ENCODE results near the gene BAIAP2.
A peak's percentile ranks its signal among the peaks of the same experiment; 100 is the strongest.
"Not testable (repeated sequence)": the region's sequence is repeated elsewhere in the genome, so short reads cannot be mapped to it uniquely, and the experiment has no call there.

BAIAP2 gene

GRCh38 chr17:81143717-81144422 is 108.9 kb downstream of the BAIAP2 start:
- DNase-seq: no peak

DNA sequence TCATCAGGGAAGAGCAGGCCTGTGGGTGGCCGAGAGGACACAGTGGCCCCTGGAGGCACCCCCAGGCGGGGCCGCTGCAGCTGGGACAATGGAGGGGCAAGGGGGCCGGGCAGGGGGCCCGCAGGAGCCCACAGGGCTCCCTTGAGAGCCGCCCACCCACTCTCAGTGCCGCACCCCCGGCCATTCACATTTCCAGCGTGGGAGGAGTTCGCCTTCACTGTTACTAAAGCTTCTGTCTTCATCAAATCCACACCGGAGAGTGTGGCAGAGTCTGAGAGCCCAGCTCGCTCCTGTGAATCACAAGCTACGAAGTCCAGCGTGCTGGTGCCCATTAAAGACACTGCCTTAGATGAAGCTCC is 109.5 kb downstream of the BAIAP2 start:
- DNase-seq: no peak

- DNase-seq: not testable (repeated sequence)
These were observed 111.3 kb downstream of the BAIAP2 start for GRCh38 chr17:81146208-81146607.

GRCh38 chr17:81147701-81148100 is 112.8 kb downstream of the BAIAP2 start:
- DNase-seq: no peak

DNA sequence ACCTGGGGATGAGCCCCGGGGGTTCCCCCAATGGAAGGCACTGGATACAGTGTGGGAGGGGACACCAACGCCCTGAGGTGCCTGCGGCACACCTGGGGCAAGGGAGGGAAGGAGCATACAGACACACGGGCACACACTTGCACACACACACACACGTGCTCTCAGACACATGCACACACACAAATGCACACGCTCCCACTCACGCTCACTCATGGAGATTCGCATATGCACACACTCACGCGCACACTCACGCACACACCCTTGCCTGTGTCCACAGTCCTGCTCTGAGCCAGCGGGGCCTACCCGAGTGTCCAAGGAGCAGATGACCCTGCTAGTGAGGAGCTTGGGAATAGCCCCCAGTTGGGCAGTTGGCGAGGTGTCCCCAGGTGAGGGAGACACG is 113.6 kb downstream of the BAIAP2 start:
- DNase-seq: no peak

DNA sequence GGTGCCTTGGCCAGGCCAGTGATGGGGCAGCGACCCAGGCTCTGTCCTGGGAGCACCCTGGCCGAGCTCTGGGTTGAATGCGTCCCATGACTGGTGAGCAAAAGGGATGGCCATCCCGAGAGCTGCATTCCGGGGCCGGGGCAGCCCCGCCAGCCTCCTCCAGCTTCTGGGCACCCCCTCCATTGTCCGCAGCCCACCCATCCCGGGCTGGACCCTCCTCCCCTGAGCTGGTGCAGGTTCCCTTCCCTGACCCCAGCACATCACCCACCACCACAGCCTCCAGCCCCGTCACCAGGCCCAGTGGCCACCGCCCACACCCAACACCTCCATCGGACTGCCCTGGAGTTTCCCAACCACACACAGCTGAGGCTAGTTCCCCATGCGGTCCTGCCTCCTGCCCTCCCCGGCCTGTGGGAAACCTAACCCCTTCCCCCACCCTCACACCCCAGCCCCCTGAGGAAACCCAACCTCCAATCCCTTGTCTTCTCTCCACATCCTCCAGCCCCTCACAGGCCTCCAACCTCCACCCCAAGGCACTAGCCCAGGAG is 114.1 kb downstream of the BAIAP2 start:
- peak in 1 of 2 donors; percentile 13 for DNase-seq

GRCh38 chr17:81150377-81151077 is 115.6 kb downstream of the BAIAP2 start:
- peak in 1 of 2 donors; percentile 46 for DNase-seq

- DNase-seq: no peak
These were observed 116.3 kb downstream of the BAIAP2 start for GRCh38 chr17:81151278-81151677.

DNA sequence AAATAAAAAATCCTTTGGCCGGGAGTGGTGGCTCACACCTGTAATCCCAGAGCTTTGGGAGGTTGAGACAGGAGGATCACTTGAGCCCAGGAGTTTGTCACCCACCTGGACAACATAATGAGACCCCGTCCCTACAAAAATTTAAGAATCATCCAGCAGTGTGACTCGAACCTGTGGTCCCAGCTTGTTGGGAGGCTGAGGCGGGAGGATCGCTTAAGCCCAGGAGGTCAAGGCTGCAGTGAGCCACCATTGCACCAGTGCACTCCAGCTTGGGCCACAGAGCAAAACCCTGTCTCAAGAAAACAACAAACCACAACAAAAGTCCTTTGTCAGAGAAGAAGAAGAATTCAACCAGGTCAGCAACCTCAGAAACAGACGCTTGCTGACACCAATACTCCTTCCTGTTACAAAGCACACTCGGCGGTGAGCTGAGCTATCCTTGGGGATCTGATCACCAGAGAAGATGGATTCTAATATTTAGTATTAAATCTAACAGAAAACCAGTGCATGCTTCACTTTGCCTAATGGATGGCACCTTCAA is 117.4 kb downstream of the BAIAP2 start:
- DNase-seq: no peak

DNA sequence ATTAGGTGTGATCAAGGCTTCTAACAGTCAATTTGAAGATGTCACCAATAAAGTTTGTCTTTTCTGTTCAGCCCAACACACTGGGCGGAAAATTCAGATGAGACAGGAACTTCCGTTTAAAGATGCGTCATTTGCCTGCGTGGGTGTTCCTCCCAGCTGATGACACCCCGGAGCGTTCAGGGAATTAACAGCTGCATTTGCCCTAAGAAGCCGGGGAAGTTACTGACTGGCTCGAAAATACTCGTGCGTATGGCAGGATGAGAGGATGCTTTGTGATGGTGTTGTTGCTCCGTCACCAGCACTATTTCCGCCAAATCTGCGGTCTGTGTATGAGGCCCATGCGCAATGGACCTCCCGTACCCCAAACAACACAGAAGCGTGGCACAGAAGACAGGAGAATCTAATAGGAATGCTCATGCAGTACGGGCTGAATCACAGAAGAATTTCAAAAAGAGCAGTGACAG is 118.4 kb downstream of the BAIAP2 start:
- DNase-seq: peak; percentile 34 to 42

- not testable (repeated sequence) for DNase-seq
These were observed 119.1 kb downstream of the BAIAP2 start for GRCh38 chr17:81154016-81154415.

DNA sequence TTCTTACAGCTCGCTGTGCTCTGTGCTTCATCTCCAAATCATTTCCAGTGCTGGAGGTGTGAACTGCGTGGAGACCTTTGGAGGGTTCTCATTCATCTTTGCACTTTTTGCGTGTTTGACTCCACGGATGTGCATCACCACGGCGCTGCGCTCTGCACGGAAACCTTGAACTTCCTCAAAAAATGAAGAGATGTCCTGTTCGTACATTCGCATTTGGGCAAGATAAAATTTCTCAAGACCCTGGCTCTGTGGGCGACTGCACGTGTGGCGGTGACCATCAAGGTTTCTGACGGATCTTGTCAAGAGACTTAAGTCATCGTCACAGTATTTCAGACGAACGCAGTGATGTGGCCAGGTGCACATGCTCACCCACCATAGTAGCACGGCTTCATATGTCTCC is 120.0 kb downstream of the BAIAP2 start:
- DNase-seq: no peak

DNA sequence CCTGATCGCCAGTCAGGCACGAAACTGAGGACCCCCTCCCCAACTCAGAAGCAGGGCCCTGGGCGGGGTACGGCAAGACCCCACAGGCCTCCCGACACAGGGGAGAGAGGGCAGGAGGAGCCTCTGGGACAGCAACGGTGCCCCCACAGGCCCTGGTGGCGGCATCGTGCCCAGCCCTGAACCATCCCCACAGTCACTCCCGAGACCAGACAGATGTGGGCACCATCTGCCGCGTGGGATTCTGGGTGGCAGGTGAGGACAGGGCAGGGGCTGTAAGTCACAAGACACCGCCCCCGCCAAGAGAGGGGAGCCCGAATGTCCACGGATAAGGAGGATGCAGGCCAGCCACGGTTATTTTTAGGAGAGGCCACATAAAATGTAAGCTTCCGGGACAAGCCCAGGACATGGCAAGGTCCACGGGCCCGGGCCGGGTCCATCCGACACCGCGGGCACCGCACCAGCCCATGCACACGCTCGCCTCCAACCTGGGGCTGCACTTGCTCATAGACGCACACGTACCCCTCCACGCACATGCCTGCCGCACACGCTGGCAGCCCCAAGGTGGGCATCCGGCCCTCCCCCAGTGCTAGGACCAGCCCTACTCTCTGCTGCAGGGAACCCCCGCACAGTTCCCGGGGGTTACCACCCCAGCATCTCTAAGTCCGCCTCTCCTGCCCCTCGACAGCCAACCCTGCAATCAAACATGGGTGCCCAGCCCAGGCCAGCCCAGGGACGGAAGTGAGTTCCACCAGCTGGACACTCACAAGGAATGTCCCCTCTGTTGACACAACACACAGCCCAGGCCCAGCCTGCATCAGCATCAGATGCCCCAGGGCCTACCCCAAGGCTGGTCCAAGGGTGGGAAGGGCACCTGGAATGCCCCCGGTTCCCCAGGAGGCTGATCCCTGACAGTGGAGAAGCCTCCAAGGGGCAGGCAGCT is 122.2 kb downstream of the BAIAP2 start:
- DNase-seq: no peak

GRCh38 chr17:81157848-81158687 is 123.1 kb downstream of the BAIAP2 start:
- no peak for DNase-seq

DNA sequence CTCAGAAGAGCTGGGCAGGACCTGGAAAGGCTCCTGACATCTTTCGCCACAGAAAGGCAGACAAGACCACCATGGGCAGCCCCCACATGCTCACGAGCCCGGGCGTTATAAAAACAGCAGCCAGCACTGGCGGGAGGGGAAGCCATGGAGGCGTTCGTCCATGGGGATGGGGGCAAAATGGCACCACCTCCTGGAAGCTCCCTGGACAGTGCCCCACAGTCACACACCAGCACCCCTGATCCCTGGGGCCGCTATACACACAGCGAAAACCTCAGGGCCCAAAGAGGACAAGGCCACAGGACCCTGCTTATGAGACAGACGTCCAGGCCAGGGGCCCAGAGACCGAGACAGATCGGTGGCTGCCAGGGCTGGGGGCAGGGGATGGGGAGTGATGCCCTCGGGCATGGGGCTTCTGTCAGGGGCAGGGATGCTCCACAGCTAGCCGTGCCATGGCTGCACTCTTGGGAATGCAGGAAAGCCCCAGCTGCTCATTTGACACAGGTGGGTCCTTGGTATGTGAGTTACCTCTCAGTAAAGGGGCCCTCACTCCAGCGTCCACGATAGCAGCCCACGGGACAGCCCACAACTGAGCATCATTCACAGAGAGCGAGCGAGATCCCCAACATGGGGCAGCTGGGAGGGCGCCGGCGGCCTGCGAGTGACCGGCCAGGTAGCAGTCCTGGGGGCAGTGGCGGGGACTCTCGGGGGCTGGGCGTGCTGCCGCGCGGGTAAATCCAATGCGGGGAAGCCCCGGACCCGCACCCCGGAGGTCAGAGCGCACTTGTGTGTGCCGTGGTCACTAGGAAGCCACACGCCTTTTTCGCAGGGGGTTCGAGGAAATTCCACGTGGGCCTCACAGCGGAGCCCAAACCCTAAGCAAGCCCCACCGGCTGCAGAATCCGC is 124.0 kb downstream of the BAIAP2 start:
- no peak for DNase-seq

DNA sequence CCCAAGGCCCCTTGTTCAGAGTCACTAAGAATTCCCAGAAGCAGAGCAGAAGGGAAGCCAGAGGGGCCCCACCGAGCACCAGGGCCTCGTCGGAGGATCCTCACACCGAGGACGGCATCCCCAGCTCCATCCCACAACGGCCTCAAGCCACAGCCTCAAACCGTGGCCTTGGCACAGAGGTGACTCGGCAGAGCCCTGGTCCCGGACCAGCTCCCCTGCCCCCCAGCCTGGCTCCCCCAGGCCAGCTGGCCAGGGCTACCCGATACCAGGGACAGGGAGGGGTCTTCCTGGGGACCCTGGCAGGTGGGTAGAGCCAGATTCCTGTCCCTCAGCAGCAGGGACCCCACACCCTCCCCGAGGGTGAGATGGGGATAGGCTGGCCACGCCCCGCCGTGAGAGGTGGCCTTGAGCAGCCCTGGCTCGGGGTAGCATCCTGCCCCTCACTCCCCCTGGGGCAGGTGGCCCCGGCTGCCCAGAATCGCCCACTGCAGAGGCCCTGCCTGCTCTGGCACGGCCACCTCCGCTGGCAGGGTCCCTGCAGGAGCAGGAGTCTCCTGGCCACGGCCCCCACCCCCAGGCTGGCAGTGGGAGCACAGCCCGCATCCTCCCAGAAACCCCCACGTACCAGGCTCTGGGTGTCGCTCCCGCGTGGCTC is 124.8 kb downstream of the BAIAP2 start:
- DNase-seq: no peak

- peak; percentile 10 to 29 for DNase-seq
These were observed 125.4 kb downstream of the BAIAP2 start for GRCh38 chr17:81160306-81160705.

DNA sequence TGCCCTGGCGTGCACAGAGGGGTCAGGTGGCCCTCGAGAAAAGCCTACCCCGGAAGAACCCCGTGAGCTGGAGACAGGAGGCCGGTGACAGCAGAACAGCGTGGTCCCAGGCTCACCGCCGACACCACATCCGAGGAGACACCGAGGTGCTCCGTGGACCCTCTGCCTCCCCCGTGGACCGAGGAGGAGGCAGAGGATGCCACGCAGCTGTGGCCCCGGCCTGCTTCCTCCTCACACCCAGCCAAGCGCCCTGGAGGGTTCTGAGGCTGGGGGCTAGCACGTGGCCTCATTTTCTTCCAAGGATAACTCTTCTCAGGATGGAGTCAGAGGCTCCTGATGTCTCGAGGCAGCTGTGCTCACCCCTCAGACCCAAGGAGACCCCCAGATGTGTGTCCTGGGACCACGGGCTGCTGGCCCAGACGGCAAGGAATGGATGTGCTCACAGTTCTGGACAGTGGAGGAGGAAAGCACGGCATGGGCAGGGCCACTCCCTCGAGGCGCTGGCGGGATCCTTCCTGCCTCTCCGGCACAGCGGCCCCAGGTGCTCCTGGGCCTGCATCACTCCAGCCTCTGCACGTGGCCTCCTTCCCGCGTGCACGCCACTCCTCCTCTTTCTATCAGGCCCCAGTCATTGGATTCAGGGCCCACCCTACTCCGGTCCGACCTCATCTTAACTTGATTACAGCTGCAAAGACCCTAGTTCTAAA is 125.9 kb downstream of the BAIAP2 start:
- no peak for DNase-seq

GRCh38 chr17:81161536-81161935 is 126.6 kb downstream of the BAIAP2 start:
- no peak for DNase-seq
